Limb (tissue), 2 donors: Measurements from ENCODE around the gene ESD.

ENCODE experiments used
- DNase-seq, 2 donors: peaks; one replicate each; pipeline ENCODE4 v3.0.0-alpha.2; 2016; ENCODE audit errors: extremely low spot score in 2 of 2

ESD gene

GRCh38 chr13:46747031-46747820 lies 49.7 kb downstream of the ESD start:
- DNase-seq = no peak

- DNase-seq = no peak
Measured at GRCh38 chr13:46745706-46746105, 51.3 kb downstream of the ESD start.

GRCh38 chr13:46745062-46745461 lies 51.9 kb downstream of the ESD start:
- no peak for DNase-seq

GRCh38 chr13:46743191-46743590 lies 53.8 kb downstream of the ESD start:
- no peak for DNase-seq

GRCh38 chr13:46739447-46740098 lies 57.4 kb downstream of the ESD start:
- DNase-seq = no peak

- no peak for DNase-seq
Measured at GRCh38 chr13:46738766-46739165, 58.2 kb downstream of the ESD start.

- DNase-seq = no peak
Measured at GRCh38 chr13:46738055-46738454, 58.9 kb downstream of the ESD start.

- DNase-seq = no peak
Measured at GRCh38 chr13:46736541-46737310, 60.2 kb downstream of the ESD start.

GRCh38 chr13:46735425-46735824 lies 61.5 kb downstream of the ESD start:
- no peak for DNase-seq

GRCh38 chr13:46731535-46731934 lies 65.4 kb downstream of the ESD start:
- no peak for DNase-seq

- DNase-seq = no peak
Measured at GRCh38 chr13:46728777-46729176, 68.2 kb downstream of the ESD start.

GRCh38 chr13:46726347-46726746 lies 70.6 kb downstream of the ESD start:
- no peak for DNase-seq
